Mucosa of descending colon (tissue), 3 donors: ENCODE measurements around the gene FGD5. TPM values are rescaled to one million over a fixed set of nuclear protein-coding genes. Genes with fewer than 3 reads are reported as not detected.
A peak's percentile ranks its signal among the peaks of the same experiment; 100 is the strongest.

Experiments
- ATAC-seq: fragments of 200-7000 bp; cut with Tn5 transposase; one replicate; pipeline ENCODE4 v1.9.1; 2020; ENCODE audit warnings: mild to moderate bottlenecking, moderate library complexity
- DNase-seq, 3 donors: peaks; one replicate each; pipeline ENCODE4 v3.0.0-alpha.2; 2020
- H3K36me3 ChIP-seq: fragments of 200-600 bp; one replicate; pipeline ENCODE4 v1.8.0; 2021; ENCODE audit warnings: low read depth, mild to moderate bottlenecking
- H3K4me1 ChIP-seq: fragments of 200-600 bp; one replicate; pipeline ENCODE4 v1.8.0; 2021; ENCODE audit warnings: low read depth, mild to moderate bottlenecking
- H3K4me3 ChIP-seq: fragments of 200-600 bp; one replicate; pipeline ENCODE4 v1.8.0; 2021; ENCODE audit warnings: mild to moderate bottlenecking
- H3K9me3 ChIP-seq: fragments of 200-600 bp; one replicate; pipeline ENCODE4 v1.8.0; 2021; ENCODE audit warnings: mild to moderate bottlenecking
- CTCF ChIP-seq: fragments of 200-600 bp; IDR thresholded peaks from one replicate; pipeline ENCODE4 v1.8.0; 2022; ENCODE audit warnings: antibody characterized with exemption, mild to moderate bottlenecking
- intact Hi-C, 2 donors: fragments of 100-400 bp; cut with DNase I in 1 of 2; cut with micrococcal nuclease in 1 of 2; formaldehyde crosslinking; loops; one replicate each; pipeline versions ENCODE4 v1.11.0 to v1.11.1; 2022; cut with DNase I, micrococcal nuclease
- total RNA-seq, 3 donors: library from RNA; stranded (reverse); fragmentation: NEBNext Ultra II Directional in 2 of 3; extraction: Animal tissue kit (Norgen Biotek cat#: 25700) in 2 of 3; gene quantifications; one replicate each; pipeline versions ENCODE4 v1.2.1 to v1.2.4, GENCODE V29; 2021 to 2023
- donor health status: DM: no; HTN: no; CAD: no; lungs with moderate emphysema.
- donor health status: DM: no; HTN: no; CAD: no.
- donor health status: DM: no; HTN: yes; CAD: no.

Gene FGD5
- total RNA-seq, 3 donors from 2014 or later: 6.1 to 15.1 (median 9.2) TPM

- TF ChIP-seq CTCF: no peak
- Histone ChIP-seq H3K36me3 (no peaks in the 10 kb centered on the region), H3K4me1 (no peaks in the 10 kb centered on the region), H3K4me3 (no peak overlapping the region), H3K9me3 (no peaks in the 10 kb centered on the region)
- ATAC-seq (no peak), DNase-seq (no peak)
- intact Hi-C loops: no loop called here
Measured at GRCh38 chr3:14867936-14868570, 49.3 kb downstream of the FGD5 start.

GRCh38 chr3:14869917-14870782, 51.4 kb downstream of the FGD5 start:
- no peaks in the 10 kb centered on the region for H3K9me3 ChIP-seq
- intact Hi-C loops: no loop called here
- no peak for TF ChIP-seq CTCF
- H3K4me3 ChIP-seq: no peak overlapping the region
- no peaks in the 10 kb centered on the region for H3K4me1 ChIP-seq
- no peaks in the 10 kb centered on the region for H3K36me3 ChIP-seq
- peak; percentile 62 for ATAC-seq
- DNase-seq: no peak

- ATAC-seq (no peak), DNase-seq (no peak)
- H3K4me3 ChIP-seq: no peak overlapping the region
- no peak for TF ChIP-seq CTCF
- intact Hi-C loops: no loop called here
- no peaks in the 10 kb centered on the region for H3K4me1 ChIP-seq
- H3K9me3 ChIP-seq: no peaks in the 10 kb centered on the region
- no peaks in the 10 kb centered on the region for H3K36me3 ChIP-seq
Measured at GRCh38 chr3:14870783-14871060, 52.0 kb downstream of the FGD5 start.

- DNase-seq: no peak
- H3K9me3 ChIP-seq: no peaks in the 10 kb centered on the region
- H3K4me1 ChIP-seq: peaks cover 2% of the 10 kb centered on the region
- intact Hi-C loops: no loop called here
- ATAC-seq: peak; percentile 55
- H3K4me3 ChIP-seq: no peak overlapping the region
- H3K36me3 ChIP-seq: no peaks in the 10 kb centered on the region
- no peak for TF ChIP-seq CTCF
Measured at GRCh38 chr3:14871456-14872200, 52.9 kb downstream of the FGD5 start.

GRCh38 chr3:14872706-14873105, 53.9 kb downstream of the FGD5 start:
- DNase-seq (no peak), ATAC-seq (no peak)
- Histone ChIP-seq H3K4me3 (no peak overlapping the region), H3K9me3 (no peaks in the 10 kb centered on the region), H3K36me3 (no peaks in the 10 kb centered on the region), H3K4me1 (peaks cover 11% of the 10 kb centered on the region)
- intact Hi-C loops: no loop called here
- no peak for TF ChIP-seq CTCF
